Activated naive CD4-positive, alpha-beta T cell treated with anti-CD3 and anti-CD28 coated beads, Interleukin-2, amount 10 ng/mL, durations not matched to agents 7 days and 5 days (primary cell): ENCODE results near the gene TMEM225B.
A peak's percentile ranks its signal among the peaks of the same experiment; 100 is the strongest.
"Not testable (repeated sequence)": the region's sequence is repeated elsewhere in the genome, so short reads cannot be mapped to it uniquely, and the experiment has no call there.

Source experiments
- CTCF ChIA-PET: fragments of 350-600 bp; sonication (Branson Sonifier 250); formaldehyde crosslinking; loops from one replicate; lab custom pipeline; 2021; ENCODE audit warnings: antibody characterized with exemption; lab: Charles Lee
- DNase-seq: peaks from one replicate; pipeline ENCODE4 v3.0.0-alpha.2; 2020
- H3K27ac Mint-ChIP-seq: one replicate; pipeline ENCODE4 v1.8.0; 2021; ENCODE audit warnings: mild to moderate bottlenecking, moderate library complexity, mixed read lengths
- H3K27me3 Mint-ChIP-seq: one replicate; pipeline ENCODE4 v1.8.0; 2021; ENCODE audit warnings: mild to moderate bottlenecking, mixed read lengths
- H3K36me3 Mint-ChIP-seq: one replicate; pipeline ENCODE4 v1.8.0; 2021; ENCODE audit warnings: mixed read lengths
- H3K4me1 Mint-ChIP-seq: one replicate; pipeline ENCODE4 v1.8.0; 2021; ENCODE audit warnings: mixed read lengths
- H3K4me3 Mint-ChIP-seq: one replicate; pipeline ENCODE4 v1.8.0; 2021; ENCODE audit warnings: mild to moderate bottlenecking, moderate library complexity, mixed read lengths
- H3K9me3 Mint-ChIP-seq: one replicate; pipeline ENCODE4 v1.8.0; 2021; ENCODE audit warnings: mixed read lengths

The TMEM225B gene, protein sequence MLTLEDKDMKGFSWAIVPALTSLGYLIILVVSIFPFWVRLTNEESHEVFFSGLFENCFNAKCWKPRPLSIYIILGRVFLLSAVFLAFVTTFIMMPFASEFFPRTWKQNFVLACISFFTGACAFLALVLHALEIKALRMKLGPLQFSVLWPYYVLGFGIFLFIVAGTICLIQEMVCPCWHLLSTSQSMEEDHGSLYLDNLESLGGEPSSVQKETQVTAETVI

DNA sequence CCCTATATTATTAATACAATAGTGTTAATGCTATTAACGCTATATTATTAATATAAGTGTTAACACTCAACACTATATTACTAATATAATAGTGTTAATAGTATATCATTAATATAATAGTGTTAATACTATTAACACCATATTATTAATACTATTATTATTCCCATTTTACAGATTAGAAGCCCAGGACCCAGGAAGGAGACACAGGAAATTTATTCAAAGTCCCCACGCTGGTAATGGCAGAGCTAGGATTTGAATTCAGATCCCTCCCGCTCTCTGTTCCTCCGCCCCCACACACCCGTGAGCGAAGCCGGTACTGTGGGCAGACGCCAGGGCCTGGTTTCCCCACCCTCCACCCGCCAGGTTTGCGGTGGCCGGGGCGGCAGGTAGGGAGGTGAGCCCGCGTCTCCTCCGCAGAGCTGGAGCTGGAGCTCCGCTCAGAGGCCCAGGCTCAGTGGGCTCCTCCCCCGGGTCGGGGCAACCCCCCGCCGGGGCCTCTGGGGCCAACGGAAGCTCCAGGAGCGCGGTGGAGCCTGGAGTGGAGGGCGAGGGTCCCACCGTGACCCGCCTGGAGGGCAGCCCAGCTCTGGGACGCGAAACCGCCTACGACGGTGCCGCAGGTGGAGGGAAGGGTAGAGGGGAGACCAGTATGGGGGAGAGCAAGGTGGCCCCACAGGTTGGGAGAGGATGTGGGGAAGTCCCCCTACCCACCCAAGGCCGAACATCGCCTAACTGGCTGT lies at the start of gene TMEM225B:
TMEM225B (plus strand) TSS at position 506 of the 740 bp plus-strand sequence. CDS start 6,122 bp downstream, outside the sequence.
- DNase-seq = peak; percentile 77
- Mint-ChIP-seq H3K27me3 (no peaks in the 10 kb centered on the region), H3K9me3 (no peaks in the 10 kb centered on the region), H3K4me3 (no peak within 1 kb of the TSS), H3K4me1 (peaks cover 5% of the 10 kb centered on the region), H3K36me3 (no peaks in the 10 kb centered on the region), H3K27ac (no peak within 1 kb of the TSS)
- CTCF ChIA-PET = no interaction called here

DNA sequence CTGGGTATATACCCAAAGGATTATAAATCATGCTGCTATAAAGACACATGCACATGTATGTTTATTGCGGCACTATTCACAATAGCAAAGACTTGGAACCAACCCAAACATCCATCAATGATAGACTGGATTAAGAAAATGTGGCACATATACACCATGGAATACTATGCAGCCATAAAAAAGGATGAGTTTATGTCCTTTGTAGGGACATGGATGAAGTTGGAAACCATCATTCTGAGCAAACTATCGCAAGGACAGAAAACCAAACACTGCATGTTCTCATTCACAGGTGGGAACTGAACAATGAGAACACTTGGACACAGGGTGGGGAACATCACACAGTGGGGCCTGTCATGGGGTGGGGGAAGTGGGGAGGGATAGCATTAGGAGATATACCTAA lies 48.5 kb upstream of the TMEM225B start:
- CTCF ChIA-PET, DNase-seq, H3K4me3 Mint-ChIP-seq, H3K9me3 Mint-ChIP-seq, H3K27ac Mint-ChIP-seq, H3K27me3 Mint-ChIP-seq: not testable (repeated sequence)
- peaks cover 26% of the 10 kb centered on the region for H3K4me1 Mint-ChIP-seq
- peaks cover 50% of the 10 kb centered on the region for H3K36me3 Mint-ChIP-seq

DNA sequence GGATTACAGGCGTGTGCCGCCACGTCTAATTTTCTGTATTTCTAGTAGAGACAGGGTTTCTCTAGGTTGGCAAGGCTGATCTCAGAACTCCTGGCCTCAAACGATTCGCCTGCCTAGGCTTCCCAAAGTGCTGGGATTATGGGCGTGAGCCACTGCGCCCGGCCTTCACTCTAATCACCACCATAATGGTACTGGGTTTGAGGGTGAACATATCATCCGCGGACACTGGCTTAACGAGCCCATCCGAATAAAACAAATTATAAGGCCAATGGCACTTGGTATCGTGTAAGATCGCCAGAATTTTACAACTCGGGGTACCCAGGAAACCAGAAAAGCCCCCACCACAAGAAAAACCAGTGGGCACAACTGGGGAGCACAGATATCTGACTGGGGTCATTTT lies 46.7 kb upstream of the TMEM225B start:
- H3K4me1 Mint-ChIP-seq = peaks cover 35% of the 10 kb centered on the region
- DNase-seq = no peak
- peaks cover 58% of the 10 kb centered on the region for H3K36me3 Mint-ChIP-seq
- CTCF ChIA-PET = no interaction called here
- H3K9me3 Mint-ChIP-seq = peaks cover 7% of the 10 kb centered on the region
- peak overlapping the region; percentile 89 for H3K27ac Mint-ChIP-seq
- H3K4me3 Mint-ChIP-seq = peak overlapping the region; percentile 83
- no peaks in the 10 kb centered on the region for H3K27me3 Mint-ChIP-seq

DNA sequence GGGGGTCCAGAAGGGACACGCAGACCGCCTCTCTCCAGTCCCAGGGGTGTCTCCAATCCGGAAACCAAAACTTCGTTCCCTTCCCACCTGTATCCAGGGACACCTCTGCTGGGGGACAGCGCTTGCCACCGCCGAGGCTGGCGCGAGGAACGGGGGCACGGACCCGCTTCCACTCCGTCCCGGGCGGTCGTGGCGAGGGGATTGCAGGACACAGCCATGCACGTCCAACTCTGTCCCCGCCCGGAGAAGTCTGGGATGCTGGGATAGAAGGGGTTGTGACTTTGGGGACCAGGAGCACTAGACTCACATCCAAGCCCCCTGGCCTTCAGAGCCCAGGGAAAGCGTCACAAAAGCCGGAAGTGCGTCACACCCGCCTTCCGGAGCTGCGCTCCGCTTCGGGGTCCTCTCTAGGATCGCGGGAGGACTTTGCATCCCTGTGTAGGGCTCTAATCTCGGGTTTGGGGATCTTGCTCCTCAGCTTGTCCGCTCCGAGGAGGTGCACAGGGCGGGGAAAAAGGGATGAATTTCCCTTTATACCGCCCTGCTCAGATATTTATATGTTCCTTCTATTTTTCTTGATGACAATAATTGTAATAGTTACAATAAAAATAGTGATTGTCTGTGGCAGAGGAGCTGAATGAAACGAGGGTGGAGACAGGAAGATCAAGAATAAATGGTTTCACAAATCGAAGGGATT lies 46.2 kb upstream of the TMEM225B start, which contains the start of gene FAM200A:
FAM200A (minus strand) TSS at position 348 of the 697 bp plus-strand sequence. CDS start 3,707 bp downstream, outside the sequence.
- H3K27ac Mint-ChIP-seq = peak within 1 kb of the TSS; percentile 89
- H3K4me3 Mint-ChIP-seq = peak within 1 kb of the TSS; percentile 83
- peaks cover 59% of the 10 kb centered on the region for H3K36me3 Mint-ChIP-seq
- H3K9me3 Mint-ChIP-seq = peaks cover 7% of the 10 kb centered on the region
- peaks cover 39% of the 10 kb centered on the region for H3K4me1 Mint-ChIP-seq
- peak; percentile 90 for DNase-seq
- H3K27me3 Mint-ChIP-seq = no peaks in the 10 kb centered on the region
- CTCF ChIA-PET = no interaction called here

DNA sequence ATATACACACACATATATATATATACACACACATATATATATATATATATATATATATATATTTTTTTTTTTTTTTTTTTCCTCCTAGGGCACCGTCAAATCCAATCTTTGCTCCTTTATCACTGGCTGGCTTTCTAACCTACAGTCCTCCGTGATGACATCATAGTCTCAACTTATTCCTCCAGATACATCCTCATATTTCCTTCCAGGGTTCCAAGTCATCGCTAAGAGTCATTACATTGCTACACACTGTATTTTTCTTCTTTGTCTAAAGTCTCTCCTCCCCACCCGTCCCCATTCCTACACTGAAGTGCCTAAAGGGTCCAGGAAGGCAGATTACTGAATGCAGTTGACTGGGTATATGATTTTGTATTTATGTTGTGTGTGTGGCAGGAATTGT lies 45.0 kb upstream of the TMEM225B start:
- Mint-ChIP-seq H3K4me1 (peaks cover 50% of the 10 kb centered on the region), H3K27me3 (no peaks in the 10 kb centered on the region), H3K9me3 (peaks cover 7% of the 10 kb centered on the region), H3K36me3 (peaks cover 58% of the 10 kb centered on the region), H3K4me3 (no peak overlapping the region), H3K27ac (no peak overlapping the region)
- DNase-seq = no peak
- CTCF ChIA-PET = no interaction called here

DNA sequence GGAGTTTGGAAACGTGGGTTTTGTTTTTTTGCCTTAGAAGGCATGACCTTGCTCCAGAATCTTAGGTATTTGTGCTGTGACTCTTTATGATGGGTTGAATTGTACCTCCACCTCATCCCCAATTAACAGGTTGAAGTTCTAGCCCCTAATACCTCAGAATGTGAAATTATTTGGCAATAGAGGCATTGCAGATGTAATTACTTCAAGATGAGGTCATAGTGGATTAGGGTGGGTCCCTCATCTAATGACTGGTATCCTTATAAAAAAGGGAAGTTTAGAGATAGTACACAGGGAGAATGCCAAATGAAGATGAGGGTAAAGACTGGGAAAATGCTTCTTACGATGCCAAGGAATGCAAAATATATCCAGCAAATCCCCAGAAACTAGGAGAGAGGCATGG lies 43.1 kb upstream of the TMEM225B start:
- H3K4me1 Mint-ChIP-seq = peaks cover 51% of the 10 kb centered on the region
- H3K27me3 Mint-ChIP-seq = no peaks in the 10 kb centered on the region
- peaks cover 45% of the 10 kb centered on the region for H3K36me3 Mint-ChIP-seq
- H3K9me3 Mint-ChIP-seq = no peaks in the 10 kb centered on the region
- CTCF ChIA-PET = no interaction called here
- no peak overlapping the region for H3K4me3 Mint-ChIP-seq
- no peak for DNase-seq
- no peak overlapping the region for H3K27ac Mint-ChIP-seq

DNA sequence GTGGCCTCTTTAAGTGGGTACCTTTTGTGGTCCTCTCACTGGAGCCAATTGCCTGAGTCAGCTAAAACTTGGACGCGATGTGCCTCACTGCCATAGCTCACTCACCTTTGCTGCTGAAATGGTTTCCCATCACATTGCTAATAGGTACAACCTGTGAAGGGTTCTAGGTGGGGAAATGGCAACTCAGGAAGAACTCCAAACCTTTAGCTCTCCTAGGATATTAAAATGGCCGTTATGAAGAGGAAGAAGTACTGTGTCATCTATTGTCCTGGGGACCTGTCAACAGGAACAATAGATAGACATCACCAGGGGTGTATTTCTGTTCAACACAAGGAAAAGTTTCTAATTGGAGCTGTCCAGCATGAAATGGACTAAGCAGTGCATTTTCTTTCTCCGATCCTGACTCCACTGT lies 40.9 kb upstream of the TMEM225B start:
- H3K36me3 Mint-ChIP-seq = peaks cover 54% of the 10 kb centered on the region

DNA sequence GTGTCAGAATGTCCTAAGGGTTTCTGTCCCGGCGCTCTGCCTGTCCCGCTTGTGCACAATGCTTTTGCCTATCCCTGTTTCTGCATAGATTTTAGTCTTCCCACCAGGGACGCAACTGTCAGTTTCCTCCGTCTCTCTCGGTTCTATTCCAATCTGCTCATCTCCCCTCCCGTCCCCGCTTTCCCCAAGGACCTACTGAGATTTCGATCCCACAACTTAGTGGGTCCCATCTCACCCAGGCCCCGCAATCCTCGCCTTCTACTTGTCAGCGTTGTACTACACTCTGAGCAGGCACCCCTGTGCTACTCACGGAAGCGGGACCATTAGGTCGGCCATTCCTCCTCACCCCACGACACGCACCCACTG lies 40.1 kb upstream of the TMEM225B start:
- no peaks in the 10 kb centered on the region for H3K27me3 Mint-ChIP-seq
- CTCF ChIA-PET = interaction anchor here (0.6 kb wide), 1 partner anchor 23 kb away, joined by 3 read pairs; no protein-coding TSS in a partner anchor
- peak overlapping the region; percentile 97 for H3K27ac Mint-ChIP-seq
- no peak for DNase-seq
- H3K4me3 Mint-ChIP-seq = peak overlapping the region; percentile 95
- H3K36me3 Mint-ChIP-seq = peaks cover 62% of the 10 kb centered on the region
- no peaks in the 10 kb centered on the region for H3K9me3 Mint-ChIP-seq
- peaks cover 60% of the 10 kb centered on the region for H3K4me1 Mint-ChIP-seq

More for the DNA sequence above, 40.9 kb upstream of the TMEM225B start:
- no peak for DNase-seq
- H3K4me3 Mint-ChIP-seq = peak overlapping the region; percentile 95
- peak overlapping the region; percentile 97 for H3K27ac Mint-ChIP-seq
- peaks cover 59% of the 10 kb centered on the region for H3K4me1 Mint-ChIP-seq
- H3K27me3 Mint-ChIP-seq = no peaks in the 10 kb centered on the region
- no peaks in the 10 kb centered on the region for H3K9me3 Mint-ChIP-seq
- CTCF ChIA-PET = interaction anchor here (0.6 kb wide), 1 partner anchor 23 kb away, joined by 3 read pairs; no protein-coding TSS in a partner anchor

DNA sequence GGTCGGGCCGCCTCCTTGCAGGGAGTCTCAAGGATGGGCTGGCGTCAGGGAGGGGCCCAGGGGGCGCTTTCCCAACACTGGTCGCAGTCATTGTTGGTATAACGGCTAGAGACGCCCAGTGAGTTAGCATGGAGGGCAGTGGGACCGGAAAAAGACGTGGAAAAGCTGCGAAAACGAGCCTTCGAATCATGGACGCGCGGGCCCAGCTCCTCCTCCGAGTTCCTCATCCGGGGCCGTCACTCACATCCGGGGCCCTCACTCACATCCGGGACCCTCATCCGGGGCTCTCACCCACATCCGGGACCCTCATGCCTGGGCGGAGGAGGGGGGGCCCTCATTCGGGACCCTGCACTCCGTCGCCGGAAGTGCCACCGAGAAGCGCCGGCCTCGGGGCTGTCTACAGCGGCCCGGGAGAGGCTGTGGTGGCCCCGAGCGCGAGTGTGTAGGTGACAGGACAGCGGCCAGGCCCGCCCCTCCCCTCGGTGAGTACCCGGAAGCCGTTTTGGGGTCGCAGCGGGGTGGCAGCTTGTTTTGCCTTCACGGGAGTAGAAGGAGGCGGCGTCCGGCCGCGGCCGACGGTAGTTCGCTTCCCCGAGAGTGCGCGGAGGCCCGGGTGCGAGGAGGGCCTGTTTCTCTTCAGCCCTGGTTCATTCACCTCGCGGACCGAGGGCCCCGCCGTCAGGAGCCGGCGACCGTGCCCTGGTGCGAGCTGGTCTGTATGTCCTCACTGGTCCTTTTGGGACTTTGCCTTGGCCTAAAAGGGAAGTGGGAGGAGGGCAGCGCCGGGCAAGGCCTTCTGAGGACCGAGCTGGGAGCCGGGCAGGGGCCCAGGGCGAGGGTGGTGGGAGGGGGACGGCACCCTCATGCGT lies 39.5 kb upstream of the TMEM225B start, which contains the start of gene ZNF655:
ZNF655 (plus strand) TSS at position 337 of the 869 bp plus-strand sequence. CDS start 1,918 bp downstream, outside the sequence.
- Mint-ChIP-seq H3K4me1 (peaks cover 58% of the 10 kb centered on the region), H3K4me3 (peak within 1 kb of the TSS; percentile 95)
- DNase-seq = peak; percentile 95

DNA sequence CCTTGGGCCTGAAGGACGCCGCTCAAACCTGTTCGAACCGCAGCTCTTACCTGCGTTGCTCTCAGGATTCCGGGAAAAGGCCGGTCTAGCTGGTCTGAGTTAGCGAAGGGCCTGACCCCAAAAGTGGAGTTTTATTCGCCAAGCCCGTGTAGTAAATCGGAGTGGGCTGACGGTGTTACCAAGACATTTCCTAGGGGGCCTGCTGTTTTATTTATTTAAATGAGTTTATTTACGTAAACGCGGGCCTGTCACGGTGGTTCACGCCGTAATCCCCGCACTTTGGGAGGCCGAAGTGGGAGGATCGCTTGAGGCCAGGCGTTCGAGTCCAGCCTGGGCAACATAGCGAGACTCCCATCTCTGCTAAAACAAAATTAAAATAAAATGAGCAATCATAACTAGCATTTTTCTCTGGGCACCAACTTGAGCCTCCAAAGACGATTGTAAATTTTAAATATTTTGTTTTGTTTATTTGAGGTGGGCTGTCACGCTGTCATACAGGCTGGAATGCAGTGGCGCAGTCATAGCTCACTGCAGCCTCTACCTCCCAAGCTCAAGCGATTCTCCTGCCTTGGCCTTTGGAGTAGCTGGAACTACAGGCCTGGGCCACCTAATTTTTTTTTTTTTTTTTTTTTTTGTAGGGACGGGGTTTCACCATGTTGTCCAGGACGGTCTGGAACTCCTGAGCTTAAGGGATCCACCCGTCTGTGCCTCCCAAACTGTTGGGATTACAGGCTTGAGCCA lies 38.7 kb upstream of the TMEM225B start:
- no peaks in the 10 kb centered on the region for H3K9me3 Mint-ChIP-seq
- peaks cover 63% of the 10 kb centered on the region for H3K36me3 Mint-ChIP-seq
- peak overlapping the region; percentile 97 for H3K27ac Mint-ChIP-seq
- no peaks in the 10 kb centered on the region for H3K27me3 Mint-ChIP-seq
- H3K4me1 Mint-ChIP-seq = peaks cover 65% of the 10 kb centered on the region
- CTCF ChIA-PET = interaction anchor here (0.7 to 1.1 kb wide), 2 partner anchors 9 to 144 kb away, joined by 3 read pairs; no protein-coding TSS in a partner anchor
- peak; percentile 27 for DNase-seq
- peak overlapping the region; percentile 95 for H3K4me3 Mint-ChIP-seq

More for the DNA sequence above, 39.5 kb upstream of the TMEM225B start, which contains the start of gene ZNF655:
- CTCF ChIA-PET = interaction anchor here (1.1 kb wide), 1 partner anchor 143 kb away, joined by 3 read pairs; no protein-coding TSS in a partner anchor
- H3K27ac Mint-ChIP-seq = peak within 1 kb of the TSS; percentile 97
- H3K27me3 Mint-ChIP-seq = no peaks in the 10 kb centered on the region
- no peaks in the 10 kb centered on the region for H3K9me3 Mint-ChIP-seq
- peaks cover 61% of the 10 kb centered on the region for H3K36me3 Mint-ChIP-seq

DNA sequence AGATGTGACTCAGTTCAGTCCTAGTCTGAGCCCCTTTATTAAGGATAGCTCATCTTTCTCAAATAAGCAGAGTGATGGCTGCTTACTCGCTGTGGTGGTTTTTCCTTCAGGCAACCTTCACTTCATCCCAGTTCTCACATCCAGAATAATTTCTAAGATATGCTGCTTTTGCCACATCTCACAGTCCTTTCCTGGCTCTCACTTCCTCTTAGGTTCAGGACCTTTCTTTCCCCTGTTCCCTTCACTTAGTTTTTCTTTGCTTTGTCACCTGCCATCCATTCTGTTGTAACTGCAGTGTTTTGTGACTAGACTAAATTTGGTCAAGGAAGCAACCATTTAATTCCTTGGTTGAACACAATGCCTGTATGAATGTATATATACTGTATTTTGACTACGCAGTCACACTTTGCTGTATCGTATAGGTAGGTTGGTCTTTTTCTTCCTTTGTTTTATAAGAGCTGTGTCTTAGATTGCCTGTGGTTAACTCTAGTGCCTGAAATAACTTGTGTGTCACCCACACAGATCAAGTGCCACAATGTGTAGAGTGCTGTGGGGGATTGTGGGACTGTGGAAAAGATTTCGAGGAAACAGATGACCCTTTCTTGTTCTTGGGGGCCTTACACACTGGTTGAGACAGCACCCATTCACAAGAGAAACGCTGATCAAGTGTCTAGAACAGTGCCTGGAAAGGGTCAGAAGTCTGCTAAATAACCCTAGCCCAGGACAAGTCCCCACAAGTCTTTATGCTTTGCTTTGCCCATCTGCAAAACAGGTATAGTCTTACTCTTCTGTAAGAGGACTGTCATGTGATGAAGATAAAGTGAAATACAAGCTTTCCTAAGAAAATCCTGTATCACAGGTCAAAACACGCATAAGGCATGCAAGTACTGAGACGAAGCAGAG lies 37.0 kb upstream of the TMEM225B start:
- no peak overlapping the region for H3K27ac Mint-ChIP-seq
- H3K4me3 Mint-ChIP-seq = peak overlapping the region; percentile 95
- peaks cover 58% of the 10 kb centered on the region for H3K4me1 Mint-ChIP-seq
- no peak for DNase-seq
- CTCF ChIA-PET = no interaction called here
- H3K9me3 Mint-ChIP-seq = no peaks in the 10 kb centered on the region
- H3K36me3 Mint-ChIP-seq = peaks cover 66% of the 10 kb centered on the region
- no peaks in the 10 kb centered on the region for H3K27me3 Mint-ChIP-seq

DNA sequence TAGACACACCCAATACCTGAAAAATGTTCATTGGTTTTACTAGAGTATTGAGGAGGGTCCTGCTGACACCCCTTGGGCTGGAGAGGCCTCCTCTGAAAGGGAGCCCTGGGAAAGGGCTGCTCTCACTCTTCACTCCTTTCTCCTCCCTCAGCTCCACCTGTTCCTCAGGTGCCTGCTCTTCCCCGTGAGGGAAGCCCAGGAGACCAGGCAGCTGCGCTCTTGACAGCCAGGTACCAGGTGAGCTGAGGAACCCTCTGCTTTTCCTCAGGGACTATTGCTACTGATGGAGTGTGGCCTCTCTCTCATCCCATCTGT lies 36.4 kb upstream of the TMEM225B start:
- no peaks in the 10 kb centered on the region for H3K27me3 Mint-ChIP-seq
- H3K4me1 Mint-ChIP-seq = peaks cover 54% of the 10 kb centered on the region
- no peak for DNase-seq
- no peaks in the 10 kb centered on the region for H3K9me3 Mint-ChIP-seq
- H3K27ac Mint-ChIP-seq = peak overlapping the region; percentile 15
- CTCF ChIA-PET = no interaction called here
- H3K36me3 Mint-ChIP-seq = peaks cover 65% of the 10 kb centered on the region
- H3K4me3 Mint-ChIP-seq = no peak overlapping the region
